NCI-H446 treated with DMSO at 0.1 percent for 48 hours (cell line): ENCODE measurements around the gene ZNF107.

ENCODE experiments used
- DNase-seq: peaks from one replicate; lab custom pipeline; 2025; lab: John Stamatoyannopoulos, UW

Gene ZNF107

GRCh38 chr7:64665980-64666662, at the start of gene ZNF107:
Gene ZNF107, plus strand, starts transcription at chr7:64666133. Its CDS starts 150 bp downstream, at chr7:64666283.
- peak; percentile 70 for DNase-seq

- no peak for DNase-seq
Observed at GRCh38 chr7:64618785-64619456, 47.0 kb upstream of the ZNF107 start.

DNA sequence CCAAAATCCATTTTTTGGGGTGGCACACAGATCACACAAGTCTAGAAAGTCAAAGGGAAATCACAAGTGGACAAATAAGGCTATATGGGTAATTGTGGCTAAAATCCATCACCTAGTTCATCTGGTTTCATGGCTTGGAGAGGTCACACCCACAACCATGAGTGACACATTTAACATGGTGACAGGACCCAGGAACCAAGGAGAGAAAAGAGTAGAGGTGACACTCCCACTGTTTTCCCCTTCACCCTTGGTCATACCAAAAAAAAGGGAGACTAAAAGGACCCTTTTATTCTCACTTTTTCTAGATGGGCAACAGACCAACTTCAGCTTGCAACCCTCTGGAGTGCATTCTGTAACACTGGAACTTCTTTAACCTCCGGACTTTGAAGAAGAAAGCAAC, 46.2 kb upstream of the ZNF107 start:
- DNase-seq = no peak

- DNase-seq = no peak
Observed at GRCh38 chr7:64621656-64622055, 44.3 kb upstream of the ZNF107 start.

- no peak for DNase-seq
Observed at GRCh38 chr7:64625114-64626082, 40.5 kb upstream of the ZNF107 start.

DNA sequence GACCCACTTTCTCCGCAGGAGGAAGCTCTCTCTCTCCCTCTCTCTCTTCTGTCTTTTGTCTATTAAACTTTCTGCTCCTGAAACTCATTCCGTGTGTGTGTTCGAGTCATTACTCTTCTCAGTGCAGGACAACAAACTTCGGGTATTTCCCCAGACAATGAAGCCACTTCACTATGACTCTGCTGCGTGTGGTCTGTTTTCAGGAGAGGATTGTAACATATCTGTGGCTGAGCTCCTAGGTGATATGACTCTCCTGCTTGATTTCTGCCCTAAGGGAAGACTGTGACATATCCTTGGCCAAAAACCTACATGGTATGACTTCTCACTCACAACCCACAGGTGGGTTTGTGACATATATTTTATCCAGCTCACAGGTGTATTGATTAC, 39.9 kb upstream of the ZNF107 start:
- DNase-seq = no peak

GRCh38 chr7:64626557-64626956, 39.4 kb upstream of the ZNF107 start:
- no peak for DNase-seq

- no peak for DNase-seq
Observed at GRCh38 chr7:64628192-64628591, 37.7 kb upstream of the ZNF107 start.

DNA sequence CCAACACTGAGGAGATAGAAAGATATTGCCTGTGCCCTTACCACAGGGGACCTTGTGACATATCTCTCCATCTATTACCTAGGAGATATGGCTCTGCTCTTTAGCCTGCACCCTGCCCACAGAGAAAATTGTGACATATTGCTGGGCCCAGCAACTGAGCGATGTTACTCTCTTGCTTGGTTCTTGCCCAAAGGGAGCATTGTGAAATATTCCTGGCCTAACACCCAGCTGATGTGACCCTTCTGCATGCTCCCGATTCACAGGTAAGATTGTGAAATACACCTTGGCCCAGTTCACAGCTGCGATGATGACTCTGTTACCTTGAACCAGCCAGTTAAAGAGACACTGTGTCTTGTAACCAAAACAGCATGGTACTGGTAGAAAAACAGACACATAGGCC, 37.2 kb upstream of the ZNF107 start:
- no peak for DNase-seq

- no peak for DNase-seq
Observed at GRCh38 chr7:64630496-64630895, 35.4 kb upstream of the ZNF107 start.

GRCh38 chr7:64632029-64632428, 33.9 kb upstream of the ZNF107 start:
- DNase-seq = no peak

DNA sequence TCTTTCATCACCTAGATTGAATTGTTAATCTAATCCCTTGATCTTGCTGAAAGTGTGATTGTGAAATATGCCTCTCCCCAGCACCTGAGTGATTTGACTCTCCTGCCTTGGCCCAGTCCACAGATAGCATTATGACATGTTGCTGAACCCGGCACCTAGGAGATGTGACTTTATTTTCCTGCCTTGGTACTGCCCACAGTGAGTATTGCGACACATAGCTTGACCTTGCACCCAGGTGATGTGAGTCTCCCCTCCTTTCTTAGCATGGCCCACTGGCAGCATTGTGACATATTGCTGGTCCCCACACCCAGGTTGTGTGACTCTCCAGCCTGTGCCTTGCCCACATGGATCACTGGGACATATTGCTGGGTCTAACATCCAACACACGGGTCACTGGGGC, 32.5 kb upstream of the ZNF107 start:
- DNase-seq = no peak

- DNase-seq = no peak
Observed at GRCh38 chr7:64634406-64635062, 31.4 kb upstream of the ZNF107 start.

- DNase-seq = no peak
Observed at GRCh38 chr7:64636386-64636785, 29.5 kb upstream of the ZNF107 start.

GRCh38 chr7:64637521-64638445, 28.1 kb upstream of the ZNF107 start:
- no peak for DNase-seq

GRCh38 chr7:64638822-64639221, 27.1 kb upstream of the ZNF107 start:
- no peak for DNase-seq

DNA sequence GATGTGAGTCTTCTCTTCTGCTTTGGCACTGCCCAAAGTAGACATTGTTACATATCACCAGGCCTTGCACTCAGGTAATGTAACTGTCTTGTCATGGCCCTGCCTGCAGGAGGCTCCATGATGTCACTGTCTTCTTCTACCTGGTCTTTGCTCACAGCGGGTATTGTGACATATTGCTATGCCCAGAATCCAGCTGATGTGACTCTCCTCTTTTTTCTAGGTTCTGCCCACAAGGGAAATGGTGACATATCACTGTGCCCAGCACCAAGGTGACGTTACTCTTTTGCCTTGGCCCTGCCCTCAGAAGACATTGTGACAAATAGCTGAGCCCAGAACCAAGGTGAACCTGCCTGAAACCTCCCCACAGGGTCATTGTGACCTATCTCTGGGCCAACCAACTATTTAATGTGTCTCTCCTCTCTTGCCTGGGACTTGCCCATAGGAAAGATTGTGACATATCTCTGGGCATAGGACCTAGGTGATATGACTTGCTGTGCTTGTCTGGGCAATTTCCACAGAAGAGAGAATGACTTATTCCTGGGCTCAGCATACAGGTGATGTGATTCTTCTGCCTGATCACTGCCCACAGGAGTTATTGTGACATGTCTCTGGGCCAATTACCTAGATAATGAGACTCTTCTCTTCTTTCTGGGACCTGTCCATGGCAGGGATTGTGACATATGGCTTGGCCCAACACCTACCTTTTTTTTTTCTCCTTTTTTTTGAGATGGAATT, 26.5 kb upstream of the ZNF107 start:
- no peak for DNase-seq

GRCh38 chr7:64640504-64640903, 25.4 kb upstream of the ZNF107 start:
- no peak for DNase-seq

DNA sequence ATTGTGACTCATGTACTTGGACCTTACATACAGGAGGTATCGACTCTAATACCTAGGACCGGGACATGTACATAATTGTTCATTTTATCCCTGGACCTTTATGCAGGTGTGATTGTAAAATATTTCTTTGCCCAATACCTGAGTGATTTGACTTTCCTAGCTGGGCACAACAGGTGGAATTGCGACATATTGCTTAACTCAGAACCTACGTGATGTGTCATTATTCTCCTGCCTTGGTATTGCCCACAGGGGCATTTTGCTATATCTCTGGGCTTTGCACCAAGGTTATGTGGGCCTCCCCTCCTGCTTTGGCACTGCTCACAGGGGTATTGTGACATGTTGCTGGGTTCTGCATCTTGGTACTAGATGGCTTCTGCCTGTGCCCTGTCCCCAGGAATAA, 23.9 kb upstream of the ZNF107 start:
- no peak for DNase-seq

GRCh38 chr7:64642875-64643274, 23.1 kb upstream of the ZNF107 start:
- DNase-seq = no peak
